Astrocyte (in vitro differentiated cells and primary cell): ENCODE measurements around the gene PAPLN.

ENCODE experiments used
- CTCF ChIP-seq: IDR thresholded peaks from 2 replicates; pipeline ENCODE4 v1.5.1; 2011; ENCODE audit warnings: low read depth, mild to moderate bottlenecking, inconsistent platforms, low read length, moderate library complexity; ENCODE audit not compliant: insufficient read depth
- EZH2 ChIP-seq: IDR thresholded peaks from 2 replicates; pipeline ENCODE4 v1.6.1; 2012; ENCODE audit warnings: mild to moderate bottlenecking, low read length, inconsistent platforms; ENCODE audit not compliant: insufficient read depth

- TF ChIP-seq EZH2: no peak
- no peak for TF ChIP-seq CTCF
Observed at GRCh38 chr14:73236157-73236556, 1.1 kb upstream of the PAPLN start.
